Activated CD4-positive, CD25-positive, alpha-beta regulatory T cell treated with anti-CD3 and anti-CD28 coated beads, Interleukin-2, amount 50 U/mL, for 72 hours (primary cell): ENCODE measurements around the gene RBBP6.
A peak's percentile ranks its signal among the peaks of the same experiment; 100 is the strongest.

Experiments
- DNase-seq: peaks from one replicate; pipeline ENCODE4 v3.0.0; 2021

The RBBP6 gene

GRCh38 chr16:24525970-24526559, 13.3 kb upstream of the RBBP6 start:
- no peak for DNase-seq

GRCh38 chr16:24526701-24527495, 12.5 kb upstream of the RBBP6 start:
- no peak for DNase-seq

GRCh38 chr16:24531166-24531565, 8.2 kb upstream of the RBBP6 start:
- DNase-seq = no peak

GRCh38 chr16:24534620-24535019, 4.7 kb upstream of the RBBP6 start:
- DNase-seq = no peak

GRCh38 chr16:24535827-24536226, 3.5 kb upstream of the RBBP6 start:
- no peak for DNase-seq

GRCh38 chr16:24536671-24537070, 2.7 kb upstream of the RBBP6 start:
- DNase-seq = no peak

- no peak for DNase-seq
Observed at GRCh38 chr16:24537474-24538337, 1.7 kb upstream of the RBBP6 start.

DNA sequence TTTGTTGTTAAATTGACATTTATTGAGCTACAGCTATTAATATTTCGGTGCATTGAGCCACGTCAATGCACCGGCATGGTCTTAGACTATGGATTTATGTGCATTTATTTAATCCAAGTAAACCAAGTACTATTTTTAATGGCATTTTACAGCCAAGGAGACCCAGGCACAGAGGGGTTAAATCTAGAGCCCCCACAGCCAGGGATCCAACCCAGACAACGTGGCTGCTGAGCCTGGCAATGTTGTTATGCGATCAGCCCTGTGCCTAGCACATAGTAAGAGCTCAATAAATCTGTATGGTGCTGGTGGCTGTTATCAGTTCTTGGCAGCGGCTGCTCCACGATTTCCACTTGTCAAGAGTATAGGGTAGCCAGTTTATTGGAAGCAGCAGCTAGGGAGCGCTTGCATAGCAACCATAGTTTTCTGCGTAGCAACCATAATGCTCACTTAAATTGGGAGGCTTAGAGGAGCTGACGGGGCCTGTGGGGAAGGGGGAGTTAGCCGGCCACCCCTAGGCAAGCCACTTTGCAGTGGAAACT, 541 bp upstream of the RBBP6 start:
- DNase-seq = no peak

DNA sequence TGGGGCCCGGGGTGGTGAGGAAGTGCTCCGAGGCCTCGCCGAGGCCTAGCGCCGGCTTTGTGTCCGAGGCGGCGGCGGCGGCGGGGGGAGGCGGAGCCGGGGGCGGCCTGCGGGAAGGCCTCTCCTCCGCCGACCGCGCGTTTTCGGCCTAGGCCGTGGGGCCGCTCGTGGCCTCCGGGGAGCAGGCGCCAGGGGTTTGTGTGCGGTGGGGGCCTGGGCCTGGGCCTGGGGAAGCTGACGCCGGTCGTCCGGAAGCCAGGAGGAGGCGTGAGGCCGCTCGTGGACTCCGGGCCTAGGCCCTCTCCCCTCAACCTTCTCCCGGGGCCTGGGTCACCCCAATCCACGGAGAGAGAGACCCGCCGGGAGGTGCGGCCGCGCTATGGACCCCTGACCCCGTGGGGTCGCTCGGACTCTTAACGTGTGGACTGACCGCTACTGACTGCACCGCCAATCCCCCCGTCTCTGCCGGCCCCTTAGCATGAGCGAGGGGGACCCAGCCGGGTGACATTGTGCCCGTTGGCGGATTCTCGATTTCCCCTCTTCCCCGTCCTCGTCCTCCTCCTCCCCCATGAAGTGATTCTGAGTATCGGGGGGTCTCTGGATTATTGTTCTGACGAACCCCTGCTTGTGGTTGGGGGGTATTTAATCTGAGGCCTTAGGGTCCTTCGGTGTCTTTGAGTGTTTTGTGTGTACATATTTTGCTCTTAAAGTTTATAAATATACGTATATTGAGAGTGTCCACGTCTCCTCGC, 660 bp downstream of the RBBP6 start:
- DNase-seq = peak; percentile 74

- DNase-seq = no peak
Observed at GRCh38 chr16:24540602-24541210, 1.3 kb downstream of the RBBP6 start.

DNA sequence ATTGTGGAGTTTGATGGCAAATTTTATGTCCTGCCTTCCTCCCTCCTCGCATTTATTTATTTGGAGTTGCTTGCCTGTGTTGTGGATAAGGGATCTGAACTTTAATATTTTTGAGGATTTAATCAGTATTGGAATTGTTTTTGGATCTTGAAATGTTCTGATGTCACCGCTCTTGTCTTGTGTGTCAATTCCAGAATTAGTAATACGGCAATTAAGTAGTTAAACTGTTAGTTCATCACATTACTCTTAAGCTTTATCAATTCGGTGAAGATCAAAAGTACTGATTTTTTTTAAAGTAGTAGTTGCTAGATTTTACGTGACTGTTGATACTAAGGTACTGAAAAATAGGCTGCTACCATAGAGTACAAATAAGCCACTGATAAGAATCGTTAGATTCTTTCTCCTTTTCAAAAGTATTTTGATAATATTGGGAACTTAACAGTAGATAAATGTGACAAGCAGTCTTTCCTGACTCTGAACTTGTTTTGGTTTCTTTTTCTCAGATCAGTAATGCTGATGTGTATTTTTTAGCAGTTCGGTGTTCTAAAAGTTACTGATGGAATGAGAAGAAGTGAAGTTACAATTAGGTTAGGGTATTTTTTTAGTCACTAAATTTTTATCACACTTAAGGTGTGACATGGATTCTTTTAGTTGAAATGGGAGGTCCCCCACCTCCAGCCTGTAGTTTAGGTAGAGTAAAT, 2.0 kb downstream of the RBBP6 start:
- DNase-seq = no peak

- DNase-seq = no peak
Observed at GRCh38 chr16:24543949-24544348, 4.6 kb downstream of the RBBP6 start.

- no peak for DNase-seq
Observed at GRCh38 chr16:24544640-24545039, 5.3 kb downstream of the RBBP6 start.

- no peak for DNase-seq
Observed at GRCh38 chr16:24550295-24550694, 10.9 kb downstream of the RBBP6 start.

DNA sequence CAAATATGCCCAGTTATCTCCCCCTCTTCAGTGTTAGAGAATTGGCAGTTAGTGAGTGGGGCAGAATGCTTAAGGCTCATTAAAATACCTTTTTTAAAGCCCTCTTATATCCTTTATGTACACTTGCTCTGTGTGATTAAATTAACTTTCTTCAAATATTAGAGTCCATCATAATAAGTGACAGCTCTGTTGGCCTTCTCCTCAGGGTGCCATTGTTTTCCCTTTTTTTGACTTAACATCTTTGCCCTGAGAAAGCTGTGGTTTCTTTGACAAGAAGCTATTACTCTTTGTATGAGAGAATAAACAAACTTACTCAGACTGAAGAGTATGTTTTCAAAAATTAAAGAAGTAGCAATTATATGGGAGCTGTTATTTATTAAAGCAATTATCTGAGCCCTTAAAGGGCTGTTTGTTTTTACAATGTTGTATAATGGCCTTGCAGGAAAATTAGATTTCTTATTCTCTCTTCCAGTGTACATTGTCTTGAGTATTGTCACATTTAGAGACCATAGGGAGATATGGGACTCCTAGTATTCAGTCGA, 13.4 kb downstream of the RBBP6 start:
- DNase-seq = no peak

- DNase-seq = no peak
Observed at GRCh38 chr16:24553983-24554382, 14.6 kb downstream of the RBBP6 start.

DNA sequence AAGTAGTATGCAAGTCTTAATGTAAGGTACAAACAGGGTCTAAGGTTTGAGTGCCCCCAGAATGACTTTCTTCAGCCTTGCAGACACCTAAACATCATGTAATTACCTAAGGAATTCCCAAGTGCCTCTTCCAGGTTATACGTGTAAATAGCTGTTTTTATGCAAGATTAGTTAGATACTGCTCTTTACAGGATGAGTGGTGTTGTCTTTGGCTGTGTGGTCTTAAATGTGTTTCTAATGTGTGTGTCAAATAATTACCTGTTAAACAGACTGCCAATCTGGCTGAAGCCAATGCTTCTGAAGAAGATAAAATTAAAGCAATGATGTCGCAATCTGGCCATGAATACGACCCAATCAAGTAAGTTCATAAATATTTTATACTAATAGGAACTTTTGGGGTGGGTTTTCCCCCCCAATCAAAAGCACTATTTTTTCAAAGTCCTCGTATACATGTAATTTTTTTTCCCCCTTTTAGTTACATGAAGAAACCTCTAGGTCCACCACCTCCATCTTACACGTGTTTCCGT, 16.0 kb downstream of the RBBP6 start:
- DNase-seq = no peak

DNA sequence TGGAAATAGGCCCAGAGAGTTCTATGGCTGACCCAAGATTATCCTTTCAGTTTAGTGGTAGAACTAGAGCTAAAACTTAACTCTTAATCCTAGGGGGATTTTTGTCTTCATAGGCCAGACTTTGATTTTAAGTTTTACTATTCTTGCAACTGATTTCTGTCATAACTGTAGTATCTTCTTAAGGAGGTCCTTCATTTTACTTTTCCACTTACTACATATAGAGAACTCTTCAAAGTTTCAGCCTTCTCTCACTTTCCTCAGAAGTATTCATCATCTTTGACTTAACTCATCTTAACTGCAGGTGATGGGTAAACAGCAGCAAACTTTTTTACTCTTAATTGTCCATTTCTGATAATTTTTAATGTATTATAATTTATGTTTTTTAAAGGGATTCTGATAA, 23.4 kb downstream of the RBBP6 start:
- DNase-seq = no peak

DNA sequence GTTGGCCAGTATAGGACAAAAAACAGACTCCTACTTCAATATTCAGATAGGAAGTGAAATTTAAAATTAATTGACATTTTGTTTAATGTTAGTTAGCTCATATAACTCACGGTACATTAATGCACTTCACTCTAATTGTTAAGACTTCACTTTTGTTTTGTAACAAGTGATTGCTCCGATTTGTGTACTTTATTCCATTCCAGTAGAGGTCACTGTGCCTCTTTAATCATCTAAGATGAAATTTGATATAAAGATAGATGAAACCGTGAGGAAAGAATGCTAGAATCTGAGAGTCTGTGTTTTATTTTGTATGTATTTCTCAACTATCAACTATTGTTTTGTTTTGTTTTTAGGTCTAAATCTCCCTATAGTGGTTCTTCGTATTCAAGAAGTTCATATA, 29.0 kb downstream of the RBBP6 start:
- no peak for DNase-seq

- no peak for DNase-seq
Observed at GRCh38 chr16:24571096-24571495, 31.7 kb downstream of the RBBP6 start.

DNA sequence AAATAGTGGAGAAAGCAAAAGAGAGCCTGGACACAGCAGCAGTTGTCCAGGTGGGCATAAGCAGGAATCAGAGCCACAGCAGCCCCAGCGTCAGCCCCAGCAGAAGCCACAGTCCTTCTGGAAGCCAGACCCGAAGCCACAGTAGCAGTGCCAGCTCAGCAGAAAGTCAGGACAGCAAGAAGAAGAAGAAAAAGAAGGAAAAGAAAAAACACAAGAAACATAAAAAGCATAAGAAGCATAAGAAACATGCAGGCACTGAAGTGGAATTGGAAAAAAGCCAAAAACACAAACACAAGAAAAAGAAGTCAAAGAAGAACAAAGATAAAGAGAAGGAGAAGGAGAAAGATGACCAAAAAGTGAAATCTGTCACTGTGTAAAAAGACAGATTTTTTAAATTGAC, 32.7 kb downstream of the RBBP6 start:
- no peak for DNase-seq
